Gastroesophageal sphincter (tissue), 3 donors: ENCODE measurements around the gene ZBTB17.

Source experiments
- EP300 ChIP-seq: sonication (generic); formaldehyde crosslinking; IDR thresholded peaks from one replicate; pipeline ENCODE4 v1.6.1; 2017; ENCODE audit warnings: antibody characterized with exemption, mild to moderate bottlenecking
- POLR2A ChIP-seq, 2 donors: fragments of 450-650 bp; IDR thresholded peaks; one replicate each; pipeline ENCODE4 v1.6.1; 2017; ENCODE audit warnings: antibody characterized with exemption in 2 of 2, mild to moderate bottlenecking in 2 of 2, moderate library complexity in 1 of 2
- POLR2AphosphoS5 ChIP-seq: sonication (generic); formaldehyde crosslinking; IDR thresholded peaks from one replicate; pipeline ENCODE4 v1.6.1; 2017; ENCODE audit warnings: antibody characterized with exemption
- TF ChIP-seq, protein P1 (sequence below), 4 experiments: fragments of 200-600 bp in 2 of 4; fragments of 450-650 bp in 2 of 4; sonication (generic) in 1 of 4; IDR thresholded peaks; one replicate each; pipeline ENCODE4 v1.5.1; 2017 to 2019; ENCODE audit warnings: antibody characterized with exemption in 4 of 4, mild to moderate bottlenecking in 2 of 4, moderate library complexity in 2 of 4

GRCh38 chr1:15992582-15993500, 16.9 kb upstream of the ZBTB17 start:
- TF ChIP-seq, protein P1, sequence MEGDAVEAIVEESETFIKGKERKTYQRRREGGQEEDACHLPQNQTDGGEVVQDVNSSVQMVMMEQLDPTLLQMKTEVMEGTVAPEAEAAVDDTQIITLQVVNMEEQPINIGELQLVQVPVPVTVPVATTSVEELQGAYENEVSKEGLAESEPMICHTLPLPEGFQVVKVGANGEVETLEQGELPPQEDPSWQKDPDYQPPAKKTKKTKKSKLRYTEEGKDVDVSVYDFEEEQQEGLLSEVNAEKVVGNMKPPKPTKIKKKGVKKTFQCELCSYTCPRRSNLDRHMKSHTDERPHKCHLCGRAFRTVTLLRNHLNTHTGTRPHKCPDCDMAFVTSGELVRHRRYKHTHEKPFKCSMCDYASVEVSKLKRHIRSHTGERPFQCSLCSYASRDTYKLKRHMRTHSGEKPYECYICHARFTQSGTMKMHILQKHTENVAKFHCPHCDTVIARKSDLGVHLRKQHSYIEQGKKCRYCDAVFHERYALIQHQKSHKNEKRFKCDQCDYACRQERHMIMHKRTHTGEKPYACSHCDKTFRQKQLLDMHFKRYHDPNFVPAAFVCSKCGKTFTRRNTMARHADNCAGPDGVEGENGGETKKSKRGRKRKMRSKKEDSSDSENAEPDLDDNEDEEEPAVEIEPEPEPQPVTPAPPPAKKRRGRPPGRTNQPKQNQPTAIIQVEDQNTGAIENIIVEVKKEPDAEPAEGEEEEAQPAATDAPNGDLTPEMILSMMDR (IDR thresholded peaks at IDR 0.05) = no peak
- TF ChIP-seq EP300 (no peak), POLR2A (IDR thresholded peaks at IDR 0.05) (no peak), POLR2AphosphoS5 (no peak)
